ENCODE data around the gene FAF1.
A peak's percentile ranks its signal among the peaks of the same experiment; 100 is the strongest.
"Not testable (repeated sequence)": the region's sequence is repeated elsewhere in the genome, so short reads cannot be mapped to it uniquely, and the experiment has no call there.

Gene FAF1

DNA sequence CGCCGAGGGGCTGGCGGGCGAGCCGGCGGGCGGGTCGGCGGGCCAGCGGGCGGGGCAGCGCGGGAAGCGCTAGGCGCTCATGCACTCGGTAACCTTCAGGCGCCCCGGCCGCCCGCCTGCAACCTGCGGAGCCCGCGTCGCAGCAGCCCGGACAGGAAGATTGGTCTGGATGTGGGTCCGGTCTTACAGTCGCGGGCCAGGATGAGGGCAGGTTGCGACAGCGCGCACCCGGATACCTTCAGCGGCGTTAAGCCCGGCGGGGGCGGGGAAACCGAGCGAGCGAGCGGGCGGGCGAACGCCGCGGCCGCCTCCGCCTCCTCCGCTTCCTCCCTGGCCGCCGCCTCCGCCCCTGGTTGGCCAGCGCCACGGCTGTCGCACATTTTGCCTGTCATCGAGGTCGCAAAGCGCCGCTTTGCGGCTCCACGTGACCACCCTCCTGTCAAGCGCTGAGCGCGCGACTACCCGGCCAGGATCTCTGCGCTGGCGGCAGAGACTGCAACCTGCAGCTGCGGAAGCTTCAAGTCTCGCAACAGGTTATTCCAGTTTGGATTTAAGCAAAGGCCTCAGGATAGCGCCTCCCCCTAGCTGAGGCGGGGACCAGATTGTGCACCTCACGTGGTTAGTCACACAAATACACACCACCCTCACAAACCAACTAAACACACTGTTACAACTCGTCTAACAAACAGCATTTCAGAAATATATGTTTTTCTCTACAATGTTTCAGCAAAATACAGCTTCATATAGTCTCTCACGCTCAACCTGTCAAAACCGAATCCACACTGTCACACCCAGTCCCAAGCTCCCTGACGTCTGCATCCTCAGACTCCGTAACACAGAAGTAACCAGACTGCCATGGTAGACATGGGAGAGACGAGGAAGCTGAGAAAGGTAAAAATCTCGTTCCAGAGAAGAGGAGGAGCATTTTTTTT is at the start of gene FAF1:
Gene FAF1, minus strand, starts transcription at position 355 of the 932 bp plus-strand sequence. CDS start 456 bp downstream, outside the sequence.
- ATAC-seq (replicated peaks; ENCODE audit: extremely low read depth, poor library complexity, severe bottlenecking) (peak; percentile 86), DNase-seq (ENCODE audit: low spot score in 2 of 2) (peak; percentile 97 to 98)
- Mint-ChIP-seq H3K9me3 (no peaks in the 10 kb centered on the region), H3K4me3 (peak within 1 kb of the TSS; percentile 70), H3K36me3 (ENCODE audit: insufficient read depth) (peaks cover 12% of the 10 kb centered on the region), H3K27me3 (no peaks in the 10 kb centered on the region), H3K4me1 (peaks cover 16% of the 10 kb centered on the region), H3K27ac (ENCODE audit: low read depth) (peak within 1 kb of the TSS; percentile 23)

DNA sequence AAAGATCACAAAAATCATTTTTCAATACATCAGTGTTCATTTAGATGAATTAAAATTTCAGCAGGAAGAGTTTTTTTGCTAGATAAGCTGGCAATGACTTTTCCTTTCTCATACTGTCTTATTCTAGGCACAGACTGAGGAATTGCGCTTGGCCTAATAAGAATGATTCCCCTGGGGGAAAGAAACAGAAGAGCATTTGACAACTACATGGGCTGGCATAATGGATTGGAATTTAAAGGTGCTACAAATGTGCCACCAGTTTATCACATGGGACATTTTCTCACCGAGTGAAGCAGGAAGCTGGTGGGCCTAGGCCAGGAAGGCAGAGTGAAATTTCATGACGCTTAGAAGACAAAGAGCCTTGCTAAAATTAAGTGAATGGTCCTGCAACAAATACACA is 49.3 kb upstream of the FAF1 start:
- H3K27me3 Mint-ChIP-seq = peaks cover 33% of the 10 kb centered on the region
- H3K9me3 Mint-ChIP-seq = peaks cover 5% of the 10 kb centered on the region
- no peak for ATAC-seq (replicated peaks; ENCODE audit: extremely low read depth, poor library complexity, severe bottlenecking)
- H3K36me3 Mint-ChIP-seq (ENCODE audit: insufficient read depth) = no peaks in the 10 kb centered on the region
- DNase-seq (ENCODE audit: low spot score in 2 of 2) = no peak
- no peak overlapping the region for H3K27ac Mint-ChIP-seq (ENCODE audit: low read depth)
- H3K4me1 Mint-ChIP-seq = no peaks in the 10 kb centered on the region
- no peak overlapping the region for H3K4me3 Mint-ChIP-seq

DNA sequence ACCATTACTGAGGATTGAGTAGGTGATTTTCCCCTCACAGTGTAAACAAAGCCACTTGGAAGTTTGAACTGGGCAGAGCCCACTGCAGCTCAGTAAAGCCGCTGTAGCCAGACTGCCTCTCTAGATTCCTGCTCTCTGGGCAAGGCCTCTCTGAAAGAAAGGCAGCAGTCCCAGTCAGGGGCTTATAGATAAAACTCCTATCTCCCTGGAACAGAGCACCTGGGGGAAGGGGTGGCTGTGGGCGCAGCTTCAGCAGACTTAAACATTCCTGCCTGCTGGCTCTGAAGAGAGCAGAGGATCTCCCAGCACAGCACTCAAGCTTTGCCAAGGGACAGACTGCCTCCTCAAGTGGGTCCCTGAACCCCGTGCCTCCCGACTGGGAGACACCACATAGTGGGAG is 45.5 kb upstream of the FAF1 start:
- not testable (repeated sequence) for H3K27ac Mint-ChIP-seq (ENCODE audit: low read depth); H3K4me1 Mint-ChIP-seq; DNase-seq (ENCODE audit: low spot score in 2 of 2); H3K9me3 Mint-ChIP-seq; H3K4me3 Mint-ChIP-seq; H3K36me3 Mint-ChIP-seq (ENCODE audit: insufficient read depth); ATAC-seq (replicated peaks; ENCODE audit: extremely low read depth, poor library complexity, severe bottlenecking)
- H3K27me3 Mint-ChIP-seq = peaks cover 24% of the 10 kb centered on the region

DNA sequence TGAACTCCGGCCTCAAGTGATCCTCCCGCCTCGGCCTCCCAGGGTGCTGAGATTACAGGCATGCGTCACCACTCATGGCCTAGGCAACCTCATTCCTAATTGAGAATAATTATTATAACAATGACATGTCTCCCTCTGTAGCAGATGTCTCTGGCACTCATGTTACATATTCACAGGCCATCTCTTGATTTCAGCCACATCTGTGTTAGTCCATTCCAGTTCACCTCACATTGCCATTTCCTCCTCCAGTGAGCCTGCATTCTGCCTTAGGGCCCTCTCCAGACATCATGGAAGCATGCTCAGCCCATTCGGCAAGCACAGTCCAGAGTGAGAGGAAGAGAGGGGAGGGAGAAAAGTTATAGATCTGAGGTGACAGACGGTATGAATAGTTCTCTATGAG is 42.4 kb upstream of the FAF1 start:
- DNase-seq (ENCODE audit: low spot score in 2 of 2) = no peak
- Mint-ChIP-seq H3K9me3 (no peaks in the 10 kb centered on the region), H3K27me3 (peaks cover 14% of the 10 kb centered on the region), H3K27ac (ENCODE audit: low read depth) (no peak overlapping the region), H3K36me3 (ENCODE audit: insufficient read depth) (no peaks in the 10 kb centered on the region), H3K4me3 (no peak overlapping the region), H3K4me1 (no peaks in the 10 kb centered on the region)
- ATAC-seq (replicated peaks; ENCODE audit: extremely low read depth, poor library complexity, severe bottlenecking) = no peak

DNA sequence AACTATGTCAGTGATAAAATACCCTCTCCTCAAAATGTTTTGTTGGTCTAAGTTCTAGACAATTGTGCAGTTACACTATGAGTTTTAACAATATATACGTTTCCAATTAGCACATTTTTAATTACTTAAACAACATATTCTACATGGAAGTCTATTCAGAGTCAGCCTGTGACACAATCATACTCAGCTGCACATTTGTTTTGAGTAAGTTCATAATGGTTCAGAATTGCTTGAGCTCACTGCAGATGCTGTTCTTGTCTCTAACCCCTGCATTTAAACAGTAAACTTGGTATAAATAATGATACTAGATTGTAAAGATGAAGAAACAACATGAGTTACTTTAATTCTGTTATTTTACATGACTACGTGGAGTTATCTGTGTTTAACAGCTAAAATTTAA is 40.6 kb upstream of the FAF1 start:
- Mint-ChIP-seq H3K36me3 (ENCODE audit: insufficient read depth) (no peaks in the 10 kb centered on the region), H3K4me1 (no peaks in the 10 kb centered on the region), H3K9me3 (no peaks in the 10 kb centered on the region), H3K27ac (ENCODE audit: low read depth) (no peak overlapping the region), H3K27me3 (peaks cover 11% of the 10 kb centered on the region), H3K4me3 (no peak overlapping the region)
- DNase-seq (ENCODE audit: low spot score in 2 of 2) (no peak), ATAC-seq (replicated peaks; ENCODE audit: extremely low read depth, poor library complexity, severe bottlenecking) (no peak)

DNA sequence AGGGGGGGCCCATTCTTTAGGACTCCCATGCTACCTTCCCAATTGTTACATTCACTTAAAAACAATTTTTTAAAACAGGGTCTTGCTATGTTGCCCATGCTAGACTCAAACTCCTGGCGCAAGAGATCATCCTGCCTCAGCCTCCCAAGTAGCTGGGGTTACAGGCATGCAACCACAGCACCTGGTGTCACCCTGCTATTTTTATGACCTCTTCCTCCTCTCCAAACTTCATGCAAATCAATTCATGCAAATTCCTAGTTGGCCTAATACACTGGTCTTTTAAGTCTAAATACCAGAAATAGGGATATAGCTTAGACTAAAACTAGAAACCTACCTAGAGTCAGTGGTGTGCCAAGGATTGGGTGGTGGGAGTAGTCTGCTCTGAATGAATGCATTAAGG is 40.1 kb upstream of the FAF1 start:
- H3K9me3 Mint-ChIP-seq = no peaks in the 10 kb centered on the region
- no peaks in the 10 kb centered on the region for H3K36me3 Mint-ChIP-seq (ENCODE audit: insufficient read depth)
- H3K27ac Mint-ChIP-seq (ENCODE audit: low read depth) = no peak overlapping the region
- H3K4me3 Mint-ChIP-seq = no peak overlapping the region
- no peaks in the 10 kb centered on the region for H3K4me1 Mint-ChIP-seq
- H3K27me3 Mint-ChIP-seq = peaks cover 11% of the 10 kb centered on the region
- ATAC-seq (replicated peaks; ENCODE audit: extremely low read depth, poor library complexity, severe bottlenecking) (no peak), DNase-seq (ENCODE audit: low spot score in 2 of 2) (no peak)

DNA sequence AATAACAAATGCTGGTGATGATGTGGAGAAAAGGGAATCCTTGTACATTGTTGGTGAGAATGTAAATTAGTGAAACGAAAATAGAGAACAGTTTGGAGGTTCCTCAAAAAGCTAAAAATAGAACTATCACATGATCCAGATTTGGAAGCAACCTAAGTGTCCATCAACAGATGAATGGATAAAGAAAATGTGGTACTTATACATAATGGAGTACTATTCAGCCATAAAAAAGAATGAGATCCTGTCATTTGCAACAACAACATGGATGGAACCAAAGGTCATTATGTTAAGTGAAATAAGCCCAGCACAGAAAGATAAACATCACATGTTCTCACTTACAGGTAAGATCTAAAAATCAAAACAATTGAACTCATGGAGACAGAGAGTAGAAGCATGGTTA is 39.3 kb upstream of the FAF1 start:
- not testable (repeated sequence) for H3K27me3 Mint-ChIP-seq; DNase-seq (ENCODE audit: low spot score in 2 of 2); H3K4me1 Mint-ChIP-seq; ATAC-seq (replicated peaks; ENCODE audit: extremely low read depth, poor library complexity, severe bottlenecking); H3K36me3 Mint-ChIP-seq (ENCODE audit: insufficient read depth); H3K9me3 Mint-ChIP-seq; H3K27ac Mint-ChIP-seq (ENCODE audit: low read depth); H3K4me3 Mint-ChIP-seq

DNA sequence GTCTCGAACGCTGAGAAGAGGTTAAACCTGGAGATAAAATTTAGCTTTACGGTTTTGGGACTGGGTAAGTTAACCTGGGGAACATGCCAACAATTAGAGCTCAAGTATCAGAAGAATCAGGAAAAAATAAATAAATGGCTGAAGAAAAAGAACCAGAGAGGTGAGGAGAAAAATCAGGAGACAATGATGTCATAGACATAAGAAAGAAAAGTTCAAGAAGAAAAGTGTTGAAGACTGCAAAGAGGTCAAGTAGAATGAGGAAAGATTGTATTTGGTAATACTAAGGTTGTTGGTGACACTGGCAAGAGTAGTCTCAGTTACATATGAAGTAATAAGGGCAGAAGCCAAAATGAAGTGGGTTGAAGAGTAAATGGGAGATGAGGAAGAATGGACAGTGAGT is 36.0 kb upstream of the FAF1 start:
- Mint-ChIP-seq H3K27me3 (peaks cover 12% of the 10 kb centered on the region), H3K4me1 (no peaks in the 10 kb centered on the region), H3K9me3 (no peaks in the 10 kb centered on the region), H3K4me3 (no peak overlapping the region), H3K36me3 (ENCODE audit: insufficient read depth) (no peaks in the 10 kb centered on the region), H3K27ac (ENCODE audit: low read depth) (no peak overlapping the region)
- DNase-seq (ENCODE audit: low spot score in 2 of 2) = no peak
- no peak for ATAC-seq (replicated peaks; ENCODE audit: extremely low read depth, poor library complexity, severe bottlenecking)

DNA sequence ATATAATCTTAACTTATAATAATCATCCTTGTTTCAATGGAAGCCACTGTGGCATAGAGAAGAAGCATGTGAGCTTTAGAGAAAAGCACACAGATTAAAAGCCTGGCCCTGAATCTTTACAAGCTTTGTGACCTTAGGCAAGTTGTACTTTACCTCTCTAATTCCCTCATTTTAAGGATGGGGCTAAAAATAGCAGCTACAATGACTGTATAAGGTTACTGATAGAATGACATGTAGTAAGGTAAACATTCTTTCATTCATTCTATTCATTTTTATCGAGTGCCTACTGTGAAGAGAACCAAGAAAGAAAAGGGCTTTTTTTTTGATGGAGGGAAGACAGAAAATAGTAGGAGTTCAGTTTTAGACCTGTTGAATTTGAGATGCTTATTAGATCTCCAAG is 35.6 kb upstream of the FAF1 start:
- H3K4me3 Mint-ChIP-seq = no peak overlapping the region
- no peak overlapping the region for H3K27ac Mint-ChIP-seq (ENCODE audit: low read depth)
- DNase-seq (ENCODE audit: low spot score in 2 of 2) = no peak

DNA sequence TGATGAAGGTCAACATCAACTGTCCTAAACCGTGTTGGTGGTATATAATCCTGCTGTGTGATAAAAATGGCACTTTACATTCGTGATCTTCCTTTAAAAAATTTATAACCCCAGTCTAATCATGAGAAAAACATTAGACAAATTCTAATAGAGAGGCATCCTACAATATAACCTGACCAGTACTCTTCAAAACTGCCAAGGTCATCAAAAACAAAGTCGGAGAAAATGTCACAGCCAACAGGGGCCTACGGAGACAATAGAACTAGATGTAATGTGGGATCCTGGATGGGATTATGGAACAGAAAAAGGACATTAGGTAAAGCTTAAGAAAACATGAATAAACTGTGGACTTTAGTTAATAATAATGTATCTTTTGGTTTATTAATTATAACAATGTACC is 34.9 kb upstream of the FAF1 start:
- H3K27me3 Mint-ChIP-seq = peaks cover 12% of the 10 kb centered on the region
- H3K9me3 Mint-ChIP-seq = no peaks in the 10 kb centered on the region
- DNase-seq (ENCODE audit: low spot score in 2 of 2) (no peak), ATAC-seq (replicated peaks; ENCODE audit: extremely low read depth, poor library complexity, severe bottlenecking) (no peak)
- H3K36me3 Mint-ChIP-seq (ENCODE audit: insufficient read depth) = no peaks in the 10 kb centered on the region
- no peak overlapping the region for H3K4me3 Mint-ChIP-seq
- H3K27ac Mint-ChIP-seq (ENCODE audit: low read depth) = no peak overlapping the region
- H3K4me1 Mint-ChIP-seq = no peaks in the 10 kb centered on the region

More for the DNA sequence above, 35.6 kb upstream of the FAF1 start:
- no peak for ATAC-seq (replicated peaks; ENCODE audit: extremely low read depth, poor library complexity, severe bottlenecking)
- Mint-ChIP-seq H3K27me3 (peaks cover 12% of the 10 kb centered on the region), H3K4me1 (no peaks in the 10 kb centered on the region), H3K9me3 (no peaks in the 10 kb centered on the region), H3K36me3 (ENCODE audit: insufficient read depth) (no peaks in the 10 kb centered on the region)

DNA sequence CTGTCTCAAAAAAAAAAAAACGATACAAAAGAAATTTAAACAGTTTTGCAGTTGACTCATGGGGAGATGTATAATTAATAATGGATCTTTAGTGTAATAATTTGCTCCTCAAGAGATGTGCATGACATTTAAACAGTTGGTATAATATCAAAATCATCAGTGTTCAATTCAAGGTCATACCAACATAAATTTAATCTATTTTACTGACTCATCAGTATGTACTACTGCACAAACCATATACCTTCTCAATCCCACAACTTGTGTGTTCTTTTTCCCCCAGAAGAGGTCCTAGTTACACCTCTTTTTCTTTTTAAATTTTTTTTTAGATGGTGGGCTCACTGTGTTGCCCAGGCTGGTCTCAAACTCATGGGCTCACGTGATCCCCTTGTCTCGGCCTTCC is 33.6 kb upstream of the FAF1 start:
- H3K4me1 Mint-ChIP-seq = no peaks in the 10 kb centered on the region
- ATAC-seq (replicated peaks; ENCODE audit: extremely low read depth, poor library complexity, severe bottlenecking) (no peak), DNase-seq (ENCODE audit: low spot score in 2 of 2) (no peak)
- H3K27ac Mint-ChIP-seq (ENCODE audit: low read depth) = no peak overlapping the region
- no peaks in the 10 kb centered on the region for H3K9me3 Mint-ChIP-seq
- no peak overlapping the region for H3K4me3 Mint-ChIP-seq
- H3K36me3 Mint-ChIP-seq (ENCODE audit: insufficient read depth) = no peaks in the 10 kb centered on the region
- H3K27me3 Mint-ChIP-seq = peaks cover 12% of the 10 kb centered on the region

DNA sequence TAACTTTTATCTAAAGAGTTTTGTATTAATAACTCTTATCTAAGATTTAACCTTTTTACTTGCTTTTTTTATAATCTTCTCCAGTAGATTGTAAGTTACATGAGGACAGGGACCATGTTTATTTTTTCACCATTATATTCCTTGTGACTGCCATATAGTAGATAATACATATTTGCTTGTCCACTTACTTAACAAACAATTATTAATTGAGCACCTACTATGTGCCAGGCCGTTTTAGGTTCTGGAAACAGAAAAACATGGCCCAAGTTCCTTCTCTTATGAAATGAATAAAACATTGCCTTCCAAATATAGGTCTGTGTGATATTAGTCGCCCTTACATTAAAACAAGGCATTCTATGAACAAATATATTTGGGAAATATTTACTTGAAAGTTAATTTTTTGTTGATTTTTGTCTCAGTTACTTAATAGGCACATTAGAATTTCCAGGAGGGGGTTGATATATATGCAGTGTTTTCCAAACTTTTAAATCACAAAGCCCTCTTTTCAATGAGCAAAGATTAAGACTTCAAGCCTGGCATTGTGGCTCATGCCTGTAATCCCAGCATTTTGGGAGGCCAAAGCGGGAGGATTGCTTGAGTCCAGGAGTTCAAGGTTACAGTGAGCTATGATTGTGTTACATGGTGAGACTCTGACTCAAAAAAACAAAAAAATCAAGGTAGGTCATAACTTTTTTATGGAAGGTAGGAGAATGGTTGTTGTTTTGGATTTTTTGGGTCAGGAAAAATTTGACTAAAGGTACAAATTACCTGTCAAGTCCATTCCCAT is 32.7 kb upstream of the FAF1 start:
- DNase-seq (ENCODE audit: low spot score in 2 of 2) (no peak), ATAC-seq (replicated peaks; ENCODE audit: extremely low read depth, poor library complexity, severe bottlenecking) (no peak)
- Mint-ChIP-seq H3K9me3 (no peaks in the 10 kb centered on the region), H3K27me3 (peaks cover 12% of the 10 kb centered on the region), H3K27ac (ENCODE audit: low read depth) (no peak overlapping the region), H3K4me1 (no peaks in the 10 kb centered on the region), H3K36me3 (ENCODE audit: insufficient read depth) (no peaks in the 10 kb centered on the region), H3K4me3 (no peak overlapping the region)

DNA sequence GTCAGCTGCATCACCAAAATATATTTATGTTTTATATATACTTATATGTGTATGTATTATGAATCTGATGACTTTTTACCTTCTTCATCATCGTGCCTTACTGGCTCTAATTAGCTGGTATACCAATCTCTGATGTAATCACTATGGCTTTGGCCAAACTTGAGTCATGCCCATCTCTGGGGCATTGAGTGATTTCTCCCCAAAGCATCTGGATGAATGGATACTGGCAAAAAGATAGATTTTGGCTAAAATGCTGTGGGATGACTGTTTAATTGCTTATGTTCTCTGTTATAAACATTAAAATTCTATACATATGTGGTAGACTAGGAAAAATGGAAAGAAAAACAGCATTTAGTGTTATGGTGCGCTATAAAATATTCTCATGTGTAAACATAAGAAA is 29.6 kb upstream of the FAF1 start:
- H3K9me3 Mint-ChIP-seq = no peaks in the 10 kb centered on the region

More for the DNA sequence above, 29.6 kb upstream of the FAF1 start:
- H3K27me3 Mint-ChIP-seq = peaks cover 12% of the 10 kb centered on the region
- no peaks in the 10 kb centered on the region for H3K36me3 Mint-ChIP-seq (ENCODE audit: insufficient read depth)
- no peak for ATAC-seq (replicated peaks; ENCODE audit: extremely low read depth, poor library complexity, severe bottlenecking)
- H3K27ac Mint-ChIP-seq (ENCODE audit: low read depth) = no peak overlapping the region
- no peaks in the 10 kb centered on the region for H3K4me1 Mint-ChIP-seq
- no peak for DNase-seq (ENCODE audit: low spot score in 2 of 2)
- no peak overlapping the region for H3K4me3 Mint-ChIP-seq
